H1 (cell line): ENCODE measurements around the gene CDHR2. TPM values are rescaled to one million over a fixed set of nuclear protein-coding genes. Genes with fewer than 3 reads are reported as not detected.

ENCODE experiments used
- CTCF ChIA-PET: fragments of 300-600 bp; sonication (Branson Sonifier 250); formaldehyde crosslinking; loops from one replicate; lab custom pipeline; 2021; ENCODE audit not compliant: partially characterized antibody; lab: Charles Lee
- POLR2A ChIA-PET: fragments of 300-600 bp; sonication (Branson Sonifier 250); formaldehyde crosslinking; loops from one replicate; lab custom pipeline; 2021; ENCODE audit warnings: inconsistent platforms; ENCODE audit not compliant: partially characterized antibody; lab: Charles Lee
- DNase-seq, 2 experiments: peaks; one replicate each; pipeline versions ENCODE4 v3.0.0 to v3.0.0-alpha.2; 2010 to 2022; ENCODE audit warnings: low spot score in 2 of 2, low read depth in 1 of 2, mixed read lengths in 1 of 2
- FAIRE-seq: peaks from 2 replicates; lab custom pipeline; 2011; peaks lifted over from hg19 to GRCh38; lab: Jason Lieb, UNC
- H2AFZ ChIP-seq: 2 replicates; pipeline ENCODE4 v1.8.1; 2012; ENCODE audit warnings: low read length, inconsistent platforms
- H2AK5ac ChIP-seq: 2 replicates; pipeline ENCODE4 v1.6.1; 2013; ENCODE audit warnings: low read depth, low read length
- H2BK120ac ChIP-seq: replicated peaks from 2 replicates; pipeline ENCODE3; 2013; ENCODE audit warnings: low read depth, low read length, inconsistent platforms
- H2BK12ac ChIP-seq: 2 replicates; pipeline ENCODE4 v1.6.1; 2013; ENCODE audit warnings: low read depth, low read length
- H2BK15ac ChIP-seq: 2 replicates; pipeline ENCODE4 v1.6.1; 2013; ENCODE audit warnings: low read length
- H2BK20ac ChIP-seq: 2 replicates; pipeline ENCODE4 v1.6.1; 2013; ENCODE audit warnings: low read length
- H2BK5ac ChIP-seq: 2 replicates; pipeline ENCODE4 v1.6.1; 2013; ENCODE audit warnings: low read depth, low read length
- H3K14ac ChIP-seq: 2 replicates; pipeline ENCODE4 v1.6.1; 2013; ENCODE audit warnings: inconsistent platforms; ENCODE audit not compliant: insufficient read length
- H3K18ac ChIP-seq: 2 replicates; pipeline ENCODE4 v1.6.1; 2013; ENCODE audit warnings: low read length; ENCODE audit errors: extremely low read depth
- H3K23ac ChIP-seq: 2 replicates; pipeline ENCODE4 v1.6.1; 2013; ENCODE audit warnings: inconsistent platforms; ENCODE audit not compliant: insufficient read length
- H3K23me2 ChIP-seq: 2 replicates; pipeline ENCODE4 v1.6.1; 2013; ENCODE audit warnings: low read depth, low read length
- H3K27ac ChIP-seq: 2 replicates; pipeline ENCODE4 v1.6.1; 2011; ENCODE audit warnings: low read depth, low read length, inconsistent platforms
- H3K27me3 ChIP-seq, 4 experiments: replicated peaks in 1 of 4; 1 replicate in 1 of 4; 2 replicates in 3 of 4; pipeline versions ENCODE4 v1.6.1 to v1.8.1; 2011 to 2013; ENCODE audit warnings: low read length in 3 of 4, mild to moderate bottlenecking in 3 of 4, inconsistent platforms in 2 of 4, mixed read lengths in 2 of 4, moderate library complexity in 1 of 4; ENCODE audit not compliant: control insufficient read depth in 3 of 4, insufficient read depth in 3 of 4; ENCODE audit errors: extremely low read depth in 1 of 4
- H3K36me3 ChIP-seq, 4 experiments: 2 replicates each; pipeline versions ENCODE4 v1.6.1 to v1.8.1; 2011 to 2013; ENCODE audit warnings: mild to moderate bottlenecking in 4 of 4, low read length in 3 of 4, moderate library complexity in 2 of 4, control low read depth in 1 of 4, inconsistent platforms in 1 of 4; ENCODE audit not compliant: insufficient read depth in 4 of 4, control insufficient read depth in 2 of 4
- H3K4ac ChIP-seq: replicated peaks from 2 replicates; pipeline ENCODE3; 2013; ENCODE audit warnings: low read length, low read depth, mixed read lengths, inconsistent platforms; ENCODE audit not compliant: insufficient read length
- H3K4me1 ChIP-seq, 4 experiments: replicated peaks in 1 of 4; 1 replicate in 1 of 4; 2 replicates in 3 of 4; pipeline versions ENCODE4 v1.6.1 to v1.8.1; 2011 to 2013; ENCODE audit warnings: low read length in 3 of 4, inconsistent platforms in 2 of 4, mixed read lengths in 1 of 4; ENCODE audit not compliant: insufficient read depth in 4 of 4, control insufficient read depth in 3 of 4
- H3K4me2 ChIP-seq, 2 experiments: 2 replicates each; pipeline versions ENCODE4 v1.6.1 to v1.8.1; 2011 to 2013; ENCODE audit warnings: low read depth in 2 of 2, low read length in 2 of 2, control low read depth in 1 of 2, inconsistent platforms in 1 of 2, mild to moderate bottlenecking in 1 of 2; ENCODE audit not compliant: insufficient read depth in 1 of 2
- H3K4me3 ChIP-seq, 4 experiments: fragments of 200-600, 300-600 bp in 1 of 4; sonication (generic), shearing (Covaris generic), sonication (Bioruptor Twin) in 1 of 4; 2 replicates each; pipeline versions ENCODE4 v1.5.1 to v1.8.1; 2011 to 2016; ENCODE audit warnings: low read length in 4 of 4, low read depth in 3 of 4, control low read depth in 2 of 4, inconsistent platforms in 2 of 4, mild to moderate bottlenecking in 2 of 4, mixed read lengths in 1 of 4, moderate library complexity in 1 of 4; ENCODE audit not compliant: insufficient read depth in 2 of 4; ENCODE audit errors: extremely low read depth in 1 of 4
- H3K56ac ChIP-seq: replicated peaks from 2 replicates; pipeline ENCODE3; 2013; ENCODE audit warnings: low read depth, mild to moderate bottlenecking, mixed read lengths, low read length, inconsistent platforms; ENCODE audit not compliant: insufficient read length
- H3K79me1 ChIP-seq: 2 replicates; pipeline ENCODE4 v1.6.1; 2013; ENCODE audit warnings: low read depth, low read length, control low read depth
- H3K79me2 ChIP-seq, 2 experiments: 2 replicates each; pipeline versions ENCODE4 v1.6.1 to v1.8.1; 2012 to 2013; ENCODE audit warnings: low read length in 2 of 2, mild to moderate bottlenecking in 2 of 2, inconsistent platforms in 1 of 2; ENCODE audit not compliant: insufficient read depth in 2 of 2, control insufficient read depth in 1 of 2
- H3K9ac ChIP-seq, 4 experiments: replicated peaks in 1 of 4; 1 replicate in 1 of 4; 2 replicates in 3 of 4; pipeline versions ENCODE4 v1.6.1 to v1.8.1; 2011 to 2013; ENCODE audit warnings: low read depth in 3 of 4, low read length in 3 of 4, control low read depth in 2 of 4, mild to moderate bottlenecking in 2 of 4, moderate library complexity in 2 of 4, inconsistent platforms in 1 of 4; ENCODE audit errors: extremely low read depth in 1 of 4
- H3K9me3 ChIP-seq, 2 experiments: 2 replicates each; pipeline versions ENCODE4 v1.6.1 to v1.8.1; 2012 to 2013; ENCODE audit warnings: mild to moderate bottlenecking in 2 of 2, moderate library complexity in 2 of 2, control low read depth in 1 of 2, inconsistent platforms in 1 of 2, low read depth in 1 of 2, low read length in 1 of 2, mixed read lengths in 1 of 2; ENCODE audit not compliant: insufficient read depth in 2 of 2
- H4K20me1 ChIP-seq, 2 experiments: replicated peaks in 1 of 2; 2 replicates each; pipeline versions ENCODE3 to v1.8.1; 2011 to 2013; ENCODE audit warnings: inconsistent platforms in 2 of 2, low read length in 2 of 2, mild to moderate bottlenecking in 1 of 2; ENCODE audit not compliant: insufficient read depth in 2 of 2, control insufficient read depth in 1 of 2
- H4K5ac ChIP-seq: 2 replicates; pipeline ENCODE4 v1.6.1; 2013; ENCODE audit warnings: low read length, low read depth, mixed read lengths, inconsistent platforms; ENCODE audit not compliant: insufficient read length
- H4K8ac ChIP-seq: 2 replicates; pipeline ENCODE4 v1.8.0; 2013; ENCODE audit warnings: mild to moderate bottlenecking, moderate library complexity, low read length, inconsistent platforms; ENCODE audit not compliant: insufficient read depth; ENCODE audit errors: extremely low read depth
- H4K91ac ChIP-seq: replicated peaks from 2 replicates; pipeline ENCODE3; 2013; ENCODE audit warnings: low read length, mixed read lengths, inconsistent platforms; ENCODE audit not compliant: insufficient read length
- RBBP5 ChIP-seq: IDR thresholded peaks from 2 replicates; pipeline ENCODE4 v1.7.1; 2012; ENCODE audit warnings: low read depth, mild to moderate bottlenecking, inconsistent platforms, low read length, moderate library complexity, borderline replicate concordance
- SP1 ChIP-seq: IDR thresholded peaks from 2 replicates; pipeline ENCODE4 v1.6.1; 2011; ENCODE audit warnings: low read depth, low read length
- TEAD4 ChIP-seq: IDR thresholded peaks from 2 replicates; pipeline ENCODE4 v1.6.1; 2012; ENCODE audit warnings: low read depth, low read length, inconsistent platforms, mixed read lengths
- WGBS, 2 experiments: shearing (Covaris generic) in 1 of 2; methylation state at CpG; one replicate each; pipeline versions ENCODE4 v1.1.6 to v1.1.7; 2013 to 2015; ENCODE audit warnings: low lambda C conversion rate in 2 of 2, mixed read lengths in 2 of 2, inconsistent platforms in 1 of 2, low coverage in 1 of 2, missing lambda C conversion rate in 1 of 2; ENCODE audit not compliant: insufficient replicate concordance in 2 of 2, insufficient coverage in 1 of 2, insufficient read length in 1 of 2; ENCODE audit errors: extremely low coverage in 1 of 2, missing lambda C conversion rate in 1 of 2; 5-methylcytosine and 5-hydroxymethylcytosine counted together
- polyA plus RNA-seq, 7 experiments: library from polyadenylated mRNA; depleted of rRNA in 3 of 7; stranded (reverse) in 5 of 7; unstranded in 2 of 7; fragments of >200 nt in 5 of 7; fragments of 200-250 nt in 2 of 7; gene quantifications; 1 replicate in 5 of 7; 2 replicates in 1 of 7; 4 replicates in 1 of 7; pipeline versions ENCODE4 v1.2.1 to v1.2.3, GENCODE V29; 2011 to 2013; ENCODE audit warnings: missing spikeins in 2 of 7, mixed read lengths in 2 of 7
- total RNA-seq: library from RNA; stranded (reverse); fragmentation: NEBNext Ultra II Directional; extraction: Animal tissue kit (Norgen Biotek cat#: 25700); gene quantifications from 2 replicates; pipeline ENCODE4 v1.2.1, GENCODE V29; 2021

Gene CDHR2
- total and polyA plus RNA-seq, 2 of the 8 experiments (the other 6 are each of a cell fraction or from before 2014, with no cell fraction given): 0.02 to 0.43 TPM

- Histone ChIP-seq H2BK120ac (no peak overlapping the region), H3K36me3 (no peaks in the 10 kb centered on the region), H4K5ac (no peak overlapping the region), H3K4ac (no peak overlapping the region), H3K79me2 (no peaks in the 10 kb centered on the region), H3K18ac (no peak overlapping the region), H2BK15ac (no peak overlapping the region), H2AK5ac (no peak overlapping the region), H3K27ac (no peak overlapping the region), H3K9ac (no peak overlapping the region), H4K8ac (no peak overlapping the region), H2BK12ac (0 out of 2 replicates have a peak overlapping the region, but pooled peaks have one; percentile 68), H3K4me1 (peaks cover 0 to 8% (median 5%) of the 10 kb centered on the region in 4 experiments; a peak in 5 of 7 replicates), H2BK20ac (no peak overlapping the region), H4K91ac (no peak overlapping the region), H3K23me2 (peaks cover 10% of the 10 kb centered on the region), H4K20me1 (peaks cover 3 to 11% of the 10 kb centered on the region in 2 experiments), H3K23ac (no peak overlapping the region), H3K4me2 (no peak overlapping the region), H3K56ac (no peak overlapping the region), H3K79me1 (no peaks in the 10 kb centered on the region), H3K9me3 (no peaks in the 10 kb centered on the region), H3K14ac (no peak overlapping the region), H3K4me3 (no peak overlapping the region), H2AFZ (no peak overlapping the region), H2BK5ac (no peak overlapping the region), H3K27me3 (peaks cover 0 to 26% (median 13%) of the 10 kb centered on the region in 4 experiments; a peak in 5 of 7 replicates)
- ChIA-PET CTCF (interaction anchor here (0.6 to 2.3 kb wide), 8 partner anchors 10 to 75 kb away, joined by 3 to 7 read pairs (median 3); no protein-coding TSS in a partner anchor), POLR2A (interaction anchor here (0.7 to 2.7 kb wide), 7 partner anchors 9 to 75 kb away, joined by 3 to 7 read pairs (median 4); partner anchors contain the start of genes CDHR2, EIF4E1B, RNF44 and SNCB)
- 71% methylated on average over 2 of the region's 2 CpGs; no CpG with 5 or more reads in 1 of the 2 experiments for WGBS, 2 experiments
- no peak for FAIRE-seq
- 0 out of 2 replicates have a peak, but pooled peaks have one; percentile 24 for TF ChIP-seq SP1
- TF ChIP-seq TEAD4: peak; percentile 93
- TF ChIP-seq RBBP5: no peak
- DNase-seq: no peak
These were observed 63.7 kb downstream of the CDHR2 start for GRCh38 chr5:176612855-176613254.
